Dendritic cell treated with granulocyte-macrophage colony-stimulating factor and Interleukin-4, amounts not matched to agents 40 ng/mL and 50 ng/mL, for 4 days (primary cell): ENCODE data around the gene SKIC8.

Experiments
- H3K27ac Mint-ChIP-seq: one replicate; pipeline ENCODE4 v1.8.0; 2022; ENCODE audit warnings: mild to moderate bottlenecking, mixed read lengths
- H3K27me3 Mint-ChIP-seq: one replicate; pipeline ENCODE4 v1.8.0; 2022; ENCODE audit warnings: mild to moderate bottlenecking, mixed read lengths
- H3K36me3 Mint-ChIP-seq: one replicate; pipeline ENCODE4 v1.8.0; 2022; ENCODE audit warnings: low read depth, mixed read lengths
- H3K4me1 Mint-ChIP-seq: one replicate; pipeline ENCODE4 v1.8.0; 2022; ENCODE audit warnings: low read depth, mixed read lengths
- H3K4me3 Mint-ChIP-seq: one replicate; pipeline ENCODE4 v1.8.0; 2022; ENCODE audit warnings: mild to moderate bottlenecking, moderate library complexity, mixed read lengths
- H3K9me3 Mint-ChIP-seq: one replicate; pipeline ENCODE4 v1.8.0; 2022; ENCODE audit warnings: mixed read lengths
- intact Hi-C: fragments of 100-400 bp; cut with micrococcal nuclease; formaldehyde crosslinking; loops from one replicate; pipeline ENCODE4 v1.15.0; 2022

SKIC8 gene

DNA sequence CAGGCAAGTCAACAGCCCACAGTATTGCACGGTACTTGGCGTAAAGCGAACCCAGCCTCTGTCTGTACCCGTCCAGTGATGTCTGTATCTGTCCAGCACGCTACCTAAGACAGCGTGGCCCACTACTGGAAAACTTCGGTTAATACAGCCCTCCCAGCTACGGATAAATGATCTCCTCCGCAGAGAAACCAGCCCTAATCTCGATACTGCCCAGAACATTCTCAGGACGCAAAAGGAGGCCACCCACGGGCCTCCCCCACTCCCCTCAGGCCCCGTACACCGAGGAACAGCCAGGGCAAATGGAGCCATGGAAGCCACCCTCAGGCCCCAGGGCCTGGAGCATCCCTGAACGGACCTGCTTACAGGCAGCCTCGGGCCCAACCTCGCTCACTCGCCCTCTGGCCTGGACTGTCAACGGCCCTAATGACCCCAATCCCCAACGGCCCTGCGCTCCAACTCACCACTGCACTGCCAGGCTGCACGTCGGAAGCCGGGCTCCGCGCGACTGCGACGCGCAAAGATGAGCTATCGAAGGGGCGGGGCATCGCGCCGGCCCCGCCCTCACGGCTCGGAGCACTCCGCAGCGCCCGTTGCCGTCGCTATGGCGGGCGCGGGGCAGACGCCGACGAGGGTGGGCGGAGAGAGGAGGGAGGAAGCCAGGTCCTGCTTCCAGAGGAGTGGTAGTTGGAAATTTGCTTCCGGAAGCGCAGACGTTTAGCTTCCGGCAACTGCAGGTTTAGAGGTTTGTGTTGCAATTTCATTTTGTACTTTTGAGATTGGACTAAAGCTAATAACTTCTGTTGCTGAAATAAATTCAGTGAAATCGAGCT, at the start of gene SKIC8:
Gene SKIC8, minus strand, starts transcription at position 509 of the 830 bp plus-strand sequence. CDS start 3,923 bp downstream, outside the sequence.
- intact Hi-C loops, result no loop called here
- Mint-ChIP-seq H3K27ac (peak within 1 kb of the TSS; percentile 89), H3K36me3 (peaks cover 23% of the 10 kb centered on the region), H3K27me3 (no peaks in the 10 kb centered on the region), H3K9me3 (no peaks in the 10 kb centered on the region), H3K4me1 (peaks cover 35% of the 10 kb centered on the region), H3K4me3 (peak within 1 kb of the TSS; percentile 89)

GRCh38 chr15:78347586-78348543, 48.5 kb upstream of the SKIC8 start:
- intact Hi-C loops, result no loop called here
- H3K4me3 Mint-ChIP-seq, result no peak overlapping the region
- no peaks in the 10 kb centered on the region for H3K9me3 Mint-ChIP-seq
- H3K36me3 Mint-ChIP-seq, result no peaks in the 10 kb centered on the region
- H3K27me3 Mint-ChIP-seq, result peaks cover 6% of the 10 kb centered on the region
- H3K4me1 Mint-ChIP-seq, result no peaks in the 10 kb centered on the region
- no peak overlapping the region for H3K27ac Mint-ChIP-seq

GRCh38 chr15:78345396-78346125, 46.2 kb upstream of the SKIC8 start:
- Mint-ChIP-seq H3K4me3 (no peak overlapping the region), H3K27ac (no peak overlapping the region), H3K36me3 (no peaks in the 10 kb centered on the region), H3K9me3 (no peaks in the 10 kb centered on the region), H3K27me3 (peaks cover 28% of the 10 kb centered on the region), H3K4me1 (peaks cover 5% of the 10 kb centered on the region)
- intact Hi-C loops, result no loop called here

DNA sequence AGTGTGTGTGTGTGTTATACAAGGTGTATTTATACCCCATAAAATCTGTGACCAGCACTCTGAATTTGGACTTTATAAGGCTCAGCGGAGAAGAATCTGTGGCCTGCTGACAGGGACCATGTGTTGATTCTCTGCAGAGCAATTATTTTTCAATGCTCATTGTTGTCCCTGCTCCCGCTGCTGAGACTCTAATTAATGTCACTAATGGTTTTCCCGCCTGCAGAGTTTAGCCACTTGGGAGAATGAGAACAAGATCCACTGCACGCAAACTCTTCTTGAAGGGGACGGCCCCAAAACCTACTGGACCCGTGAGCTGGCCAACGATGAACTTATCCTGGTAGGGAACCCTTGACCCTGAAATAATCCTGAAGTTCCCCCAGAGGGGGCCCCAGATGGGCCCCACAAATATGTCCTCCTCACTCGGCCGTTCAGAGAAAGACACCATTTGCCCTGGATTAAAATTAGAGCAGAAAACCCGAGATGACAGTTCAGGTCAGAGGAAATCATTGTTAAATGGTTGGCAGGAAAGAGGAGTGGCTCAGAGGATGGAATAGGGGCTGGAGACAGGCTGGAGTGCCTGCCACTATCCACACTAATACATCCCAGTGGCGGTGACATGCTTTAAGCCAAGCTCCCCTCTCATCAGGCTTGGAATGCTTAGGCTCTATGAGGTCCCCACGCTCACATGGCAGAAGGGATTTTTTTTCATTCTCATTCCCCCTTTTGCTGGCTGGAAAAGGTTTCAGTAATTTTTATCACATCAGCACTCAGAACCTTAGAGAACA, 44.1 kb upstream of the SKIC8 start:
- no peak overlapping the region for H3K4me3 Mint-ChIP-seq
- intact Hi-C loops, result no loop called here
- H3K4me1 Mint-ChIP-seq, result peaks cover 5% of the 10 kb centered on the region
- H3K9me3 Mint-ChIP-seq, result no peaks in the 10 kb centered on the region
- H3K27me3 Mint-ChIP-seq, result peaks cover 49% of the 10 kb centered on the region
- no peaks in the 10 kb centered on the region for H3K36me3 Mint-ChIP-seq
- H3K27ac Mint-ChIP-seq, result no peak overlapping the region

DNA sequence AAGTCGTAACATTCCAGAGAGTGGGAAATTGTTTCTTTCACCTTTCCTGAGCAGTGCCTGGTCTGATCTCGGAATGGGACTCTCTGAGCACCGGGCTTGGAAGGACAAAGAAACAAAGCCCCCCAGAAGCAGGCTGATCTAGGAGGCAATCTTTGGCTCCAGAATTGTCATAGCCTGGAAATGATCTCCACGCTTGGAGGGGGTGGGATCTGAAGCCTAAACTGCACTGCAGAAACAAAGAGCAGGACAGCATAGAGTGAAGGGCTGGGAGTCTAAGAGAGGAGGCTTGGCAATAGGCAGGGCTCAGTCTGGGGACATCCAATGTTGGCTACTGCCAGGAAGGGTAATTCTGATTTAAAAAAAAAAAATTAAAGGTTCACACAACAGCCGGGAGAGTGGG, 42.6 kb upstream of the SKIC8 start:
- Mint-ChIP-seq H3K4me3 (no peak overlapping the region), H3K27ac (no peak overlapping the region), H3K9me3 (no peaks in the 10 kb centered on the region), H3K27me3 (peaks cover 56% of the 10 kb centered on the region), H3K36me3 (no peaks in the 10 kb centered on the region), H3K4me1 (peaks cover 5% of the 10 kb centered on the region)
- intact Hi-C loops, result no loop called here

DNA sequence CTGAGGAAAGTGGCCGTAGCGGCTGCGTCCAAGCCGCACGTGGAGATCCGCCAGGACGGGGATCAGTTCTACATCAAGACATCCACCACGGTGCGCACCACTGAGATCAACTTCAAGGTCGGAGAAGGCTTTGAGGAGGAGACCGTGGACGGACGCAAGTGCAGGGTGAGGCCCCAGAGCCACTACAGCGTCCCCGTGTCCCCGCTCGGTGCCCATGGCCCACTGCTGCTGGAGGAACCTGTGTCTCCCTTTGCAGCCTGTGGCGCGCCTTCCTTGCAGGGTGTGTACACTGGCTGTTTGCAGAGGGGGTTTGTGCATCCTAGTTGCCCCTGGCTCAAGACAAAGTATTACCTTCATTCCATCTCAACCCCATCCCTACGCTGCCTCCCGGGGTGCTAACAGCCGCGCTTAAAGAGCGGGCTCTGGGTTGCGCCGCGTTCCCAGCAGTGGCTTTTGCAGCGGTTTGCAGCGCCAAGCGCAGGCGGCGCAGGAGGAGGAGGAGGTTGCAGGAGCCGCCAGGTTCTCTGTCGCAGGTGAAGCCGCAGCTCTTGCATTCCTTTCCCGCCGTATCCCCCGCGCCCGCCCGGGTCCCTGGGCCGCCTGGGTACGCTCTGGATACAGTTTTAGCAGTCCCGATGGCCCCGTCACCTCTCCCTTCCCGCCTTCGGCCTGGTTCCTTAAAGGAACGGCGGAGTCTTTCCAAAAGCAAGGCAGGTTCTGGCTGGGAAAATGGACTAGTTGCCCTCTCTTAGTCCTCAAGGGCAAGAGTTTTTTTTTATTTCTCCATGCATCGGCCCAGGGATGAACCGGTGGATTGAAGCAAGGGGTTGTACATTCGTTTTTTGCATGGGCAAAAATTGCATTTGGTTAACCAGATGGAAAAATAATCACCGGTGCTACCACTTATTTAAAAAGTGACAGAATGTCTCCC, 41.9 kb upstream of the SKIC8 start:
- Mint-ChIP-seq H3K27me3 (peaks cover 56% of the 10 kb centered on the region), H3K4me3 (no peak overlapping the region), H3K9me3 (no peaks in the 10 kb centered on the region), H3K4me1 (peaks cover 5% of the 10 kb centered on the region), H3K36me3 (no peaks in the 10 kb centered on the region), H3K27ac (no peak overlapping the region)
- intact Hi-C loops, result no loop called here

GRCh38 chr15:78340231-78341056, 41.0 kb upstream of the SKIC8 start, which contains the start of gene CRABP1:
CRABP1 (plus strand) TSS chr15:78340353; CDS start chr15:78340429, 76 bp downstream.
- H3K4me3 Mint-ChIP-seq, result no peak within 1 kb of the TSS
- H3K36me3 Mint-ChIP-seq, result no peaks in the 10 kb centered on the region
- peaks cover 5% of the 10 kb centered on the region for H3K4me1 Mint-ChIP-seq
- no peak within 1 kb of the TSS for H3K27ac Mint-ChIP-seq
- H3K9me3 Mint-ChIP-seq, result no peaks in the 10 kb centered on the region
- intact Hi-C loops, result no loop called here
- H3K27me3 Mint-ChIP-seq, result peaks cover 56% of the 10 kb centered on the region

DNA sequence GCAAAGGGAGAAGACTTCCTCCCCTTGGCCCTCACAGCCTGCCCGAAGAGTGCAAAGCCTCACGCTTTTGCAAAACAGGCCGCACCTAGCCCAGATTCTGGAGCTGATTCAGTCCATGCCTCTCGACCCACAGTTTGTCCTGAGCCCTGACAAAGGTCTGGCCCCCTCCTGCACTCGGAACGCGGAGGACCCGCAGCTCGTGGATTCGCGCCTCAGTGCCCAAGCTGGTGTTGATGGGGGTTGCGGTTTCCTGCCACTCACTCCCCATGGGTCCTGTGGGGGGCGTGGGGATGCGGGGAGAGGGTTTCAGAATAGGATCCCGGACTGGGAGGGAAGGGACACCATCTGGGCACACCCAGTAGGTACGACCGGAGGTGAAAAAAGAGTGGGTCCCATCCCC, 40.1 kb upstream of the SKIC8 start:
- intact Hi-C loops, result no loop called here
- H3K9me3 Mint-ChIP-seq, result no peaks in the 10 kb centered on the region
- no peaks in the 10 kb centered on the region for H3K36me3 Mint-ChIP-seq
- H3K27me3 Mint-ChIP-seq, result peaks cover 56% of the 10 kb centered on the region
- no peak overlapping the region for H3K27ac Mint-ChIP-seq
- peaks cover 5% of the 10 kb centered on the region for H3K4me1 Mint-ChIP-seq
- H3K4me3 Mint-ChIP-seq, result no peak overlapping the region

- Mint-ChIP-seq H3K4me1 (peaks cover 5% of the 10 kb centered on the region), H3K9me3 (no peaks in the 10 kb centered on the region), H3K27me3 (peaks cover 56% of the 10 kb centered on the region), H3K36me3 (no peaks in the 10 kb centered on the region), H3K27ac (no peak overlapping the region), H3K4me3 (no peak overlapping the region)
- intact Hi-C loops, result no loop called here
These were observed 39.4 kb upstream of the SKIC8 start for GRCh38 chr15:78338781-78339180.

- no peak overlapping the region for H3K4me3 Mint-ChIP-seq
- intact Hi-C loops, result no loop called here
- no peaks in the 10 kb centered on the region for H3K9me3 Mint-ChIP-seq
- no peaks in the 10 kb centered on the region for H3K36me3 Mint-ChIP-seq
- H3K4me1 Mint-ChIP-seq, result peaks cover 2% of the 10 kb centered on the region
- peaks cover 32% of the 10 kb centered on the region for H3K27me3 Mint-ChIP-seq
- H3K27ac Mint-ChIP-seq, result no peak overlapping the region
These were observed 36.6 kb upstream of the SKIC8 start for GRCh38 chr15:78335985-78336384.

DNA sequence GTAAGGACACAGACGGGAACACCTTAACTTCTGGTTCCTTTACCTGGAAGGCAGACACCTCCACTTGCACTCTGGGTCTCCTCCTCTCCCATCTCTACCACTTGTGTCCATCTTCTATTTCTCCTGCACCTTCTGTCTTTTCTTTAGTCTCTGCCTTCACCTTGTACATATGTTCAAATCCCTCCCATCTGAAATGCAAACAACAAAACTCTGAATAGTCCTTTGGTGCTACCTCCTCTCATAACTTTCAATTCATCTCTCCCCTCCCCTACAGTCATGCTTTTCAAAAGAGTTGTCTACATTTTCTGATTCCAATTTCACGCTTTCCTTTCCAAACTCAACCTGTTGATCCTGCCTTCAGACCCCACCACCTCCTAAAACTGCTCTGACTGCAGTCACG, 35.4 kb upstream of the SKIC8 start:
- intact Hi-C loops, result no loop called here
- Mint-ChIP-seq H3K4me3 (no peak overlapping the region), H3K27ac (no peak overlapping the region), H3K27me3 (peaks cover 21% of the 10 kb centered on the region), H3K36me3 (no peaks in the 10 kb centered on the region), H3K4me1 (no peaks in the 10 kb centered on the region), H3K9me3 (no peaks in the 10 kb centered on the region)

GRCh38 chr15:78329625-78330024, 30.2 kb upstream of the SKIC8 start:
- intact Hi-C loops, result no loop called here
- no peaks in the 10 kb centered on the region for H3K36me3 Mint-ChIP-seq
- H3K4me3 Mint-ChIP-seq, result no peak overlapping the region
- no peaks in the 10 kb centered on the region for H3K9me3 Mint-ChIP-seq
- peaks cover 4% of the 10 kb centered on the region for H3K4me1 Mint-ChIP-seq
- H3K27ac Mint-ChIP-seq, result no peak overlapping the region
- no peaks in the 10 kb centered on the region for H3K27me3 Mint-ChIP-seq
